ENCODE data around the gene PNMA8A.

The PNMA8A gene

GRCh38 chr19:46480415-46480814 is 9.1 kb upstream of the PNMA8A start:
- H3K4me3 ChIP-seq (ENCODE audit: low read depth, low read length) = no peak overlapping the region
- no peaks in the 10 kb centered on the region for H3K36me3 ChIP-seq
- no peak for TF ChIP-seq CTCF (IDR thresholded peaks at IDR 0.05; ENCODE audit: low read depth, low read length)
- H3K9me3 ChIP-seq (ENCODE audit: severe bottlenecking) = no peaks in the 10 kb centered on the region
- H3K27me3 ChIP-seq (ENCODE audit: insufficient read depth, low read depth, severe bottlenecking) = no peaks in the 10 kb centered on the region
- H3K27ac ChIP-seq = 0 out of 2 replicates have a peak overlapping the region, but pooled peaks have one; percentile 6
- DNase-seq = no peak

- H3K9me3 ChIP-seq (ENCODE audit: severe bottlenecking) = no peaks in the 10 kb centered on the region
- TF ChIP-seq CTCF (IDR thresholded peaks at IDR 0.05; ENCODE audit: low read depth, low read length) = no peak
- DNase-seq = no peak
- H3K27ac ChIP-seq = no peak overlapping the region
- H3K36me3 ChIP-seq = no peaks in the 10 kb centered on the region
- H3K27me3 ChIP-seq (ENCODE audit: insufficient read depth, low read depth, severe bottlenecking) = no peaks in the 10 kb centered on the region
- no peak overlapping the region for H3K4me3 ChIP-seq (ENCODE audit: low read depth, low read length)
These were observed 7.1 kb upstream of the PNMA8A start for GRCh38 chr19:46478356-46478986.

- TF ChIP-seq CTCF (IDR thresholded peaks at IDR 0.05; ENCODE audit: low read depth, low read length) = no peak
- Histone ChIP-seq H3K9me3 (ENCODE audit: severe bottlenecking) (no peaks in the 10 kb centered on the region), H3K36me3 (no peaks in the 10 kb centered on the region), H3K27ac (no peak overlapping the region), H3K4me3 (ENCODE audit: low read depth, low read length) (no peak overlapping the region), H3K27me3 (ENCODE audit: insufficient read depth, low read depth, severe bottlenecking) (no peaks in the 10 kb centered on the region)
- DNase-seq = no peak
These were observed 4.6 kb upstream of the PNMA8A start for GRCh38 chr19:46475986-46476385.

- H3K27ac ChIP-seq = no peak overlapping the region
- no peak for TF ChIP-seq CTCF (IDR thresholded peaks at IDR 0.05; ENCODE audit: low read depth, low read length)
- no peaks in the 10 kb centered on the region for H3K27me3 ChIP-seq (ENCODE audit: insufficient read depth, low read depth, severe bottlenecking)
- H3K9me3 ChIP-seq (ENCODE audit: severe bottlenecking) = no peaks in the 10 kb centered on the region
- H3K4me3 ChIP-seq (ENCODE audit: low read depth, low read length) = no peak overlapping the region
- H3K36me3 ChIP-seq = peaks cover 10% of the 10 kb centered on the region
- no peak for DNase-seq
These were observed 2.8 kb upstream of the PNMA8A start for GRCh38 chr19:46474211-46474610.

GRCh38 chr19:46472592-46472991 is 1.2 kb upstream of the PNMA8A start:
- H3K27ac ChIP-seq = no peak overlapping the region
- H3K4me3 ChIP-seq (ENCODE audit: low read depth, low read length) = no peak overlapping the region
- H3K9me3 ChIP-seq (ENCODE audit: severe bottlenecking) = no peaks in the 10 kb centered on the region
- TF ChIP-seq CTCF (IDR thresholded peaks at IDR 0.05; ENCODE audit: low read depth, low read length) = no peak
- H3K36me3 ChIP-seq = peaks cover 23% of the 10 kb centered on the region
- no peak for DNase-seq
- no peaks in the 10 kb centered on the region for H3K27me3 ChIP-seq (ENCODE audit: insufficient read depth, low read depth, severe bottlenecking)

All from WERI-Rb-1 (cell line).